Activated CD4-positive, alpha-beta T cell treated with anti-CD3 and anti-CD28 coated beads for 48 hours (primary cell): ENCODE results near the gene ZNF845.
"Not testable (repeated sequence)": the region's sequence is repeated elsewhere in the genome, so short reads cannot be mapped to it uniquely, and the experiment has no call there.

Experiments
- DNase-seq: peaks from one replicate; pipeline ENCODE4 v3.0.0-alpha.2; 2020

ZNF845 gene

GRCh38 chr19:53333463-53334449 lies at the start of gene ZNF845:
ZNF845 (plus strand) TSS chr19:53333749; CDS start chr19:53341308, 7,559 bp downstream.
- peak; percentile 97 for DNase-seq

- DNase-seq = no peak
These were observed 48.5 kb upstream of the ZNF845 start for GRCh38 chr19:53285087-53285486.

- no peak for DNase-seq
These were observed 42.6 kb upstream of the ZNF845 start for GRCh38 chr19:53290758-53291549.

GRCh38 chr19:53294786-53295441 lies 38.6 kb upstream of the ZNF845 start:
- no peak for DNase-seq

GRCh38 chr19:53301341-53301740 lies 32.2 kb upstream of the ZNF845 start:
- DNase-seq = not testable (repeated sequence)

GRCh38 chr19:53308339-53308811 lies 25.2 kb upstream of the ZNF845 start:
- DNase-seq = peak; percentile 22

GRCh38 chr19:53311044-53311443 lies 22.5 kb upstream of the ZNF845 start:
- DNase-seq = no peak

- no peak for DNase-seq
These were observed 21.7 kb upstream of the ZNF845 start for GRCh38 chr19:53311897-53312296.

- DNase-seq = peak; percentile 20
These were observed 4.6 kb upstream of the ZNF845 start for GRCh38 chr19:53328967-53329366.

- DNase-seq = no peak
These were observed 1.1 kb upstream of the ZNF845 start for GRCh38 chr19:53332484-53332883.

GRCh38 chr19:53333066-53333462 lies 485 bp upstream of the ZNF845 start:
- DNase-seq = peak; percentile 42

GRCh38 chr19:53344403-53344802 lies 10.9 kb downstream of the ZNF845 start:
- not testable (repeated sequence) for DNase-seq

- no peak for DNase-seq
These were observed 22.2 kb downstream of the ZNF845 start for GRCh38 chr19:53355739-53356138.

GRCh38 chr19:53357821-53358581 lies 24.5 kb downstream of the ZNF845 start:
- no peak for DNase-seq

- not testable (repeated sequence) for DNase-seq
These were observed 26.5 kb downstream of the ZNF845 start for GRCh38 chr19:53360056-53360455.

- peak; percentile 96 for DNase-seq
These were observed 31.8 kb downstream of the ZNF845 start, which contains the start of gene ZNF525 for GRCh38 chr19:53365134-53365898. ZNF525 (plus strand) TSS chr19:53365705; CDS start chr19:53372282, 6,577 bp downstream.

- peak; percentile 54 for DNase-seq
These were observed 32.4 kb downstream of the ZNF845 start for GRCh38 chr19:53365899-53366493.

GRCh38 chr19:53372196-53372595 lies 38.6 kb downstream of the ZNF845 start:
- no peak for DNase-seq

- DNase-seq = no peak
These were observed 40.7 kb downstream of the ZNF845 start for GRCh38 chr19:53374288-53374687.

- no peak for DNase-seq
These were observed 41.2 kb downstream of the ZNF845 start for GRCh38 chr19:53374743-53375142.

GRCh38 chr19:53381376-53381775 lies 47.8 kb downstream of the ZNF845 start:
- no peak for DNase-seq
